Measurements from ENCODE around the gene KIF6.

The KIF6 gene

DNA sequence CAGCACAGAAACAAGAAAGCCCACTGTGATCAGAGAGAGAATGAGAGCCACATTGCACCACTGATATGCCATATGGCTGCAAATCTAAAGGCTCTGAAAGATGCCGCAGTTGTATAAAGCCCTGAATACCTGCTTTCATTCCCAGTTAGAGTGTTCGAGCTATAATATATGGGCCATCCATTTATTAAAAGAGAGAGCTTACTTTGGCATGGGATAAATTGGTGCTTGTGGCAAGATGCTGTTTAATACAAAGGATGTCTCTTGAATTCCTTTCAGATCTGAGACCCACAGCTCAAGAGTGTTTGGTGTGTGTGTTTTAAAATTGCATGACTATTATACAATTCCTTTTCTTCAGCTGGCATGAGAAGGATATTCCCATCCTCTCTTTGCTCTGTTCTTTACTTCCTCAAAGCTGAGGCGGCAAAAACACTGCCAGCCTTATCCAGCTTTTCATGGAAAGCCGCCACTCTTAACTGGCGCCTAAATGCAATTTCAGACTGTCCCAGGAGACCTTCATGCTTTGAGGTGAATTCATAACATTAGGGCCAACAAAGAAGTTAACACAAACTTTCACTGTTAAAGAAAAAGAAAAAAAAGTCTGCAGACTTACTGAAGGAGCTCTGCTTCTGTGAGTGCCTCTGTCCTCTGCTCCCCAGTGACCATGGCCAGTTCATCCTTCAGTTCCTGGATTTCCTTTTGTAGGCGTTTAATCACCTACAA, 147.6 kb downstream of the KIF6 start:
- Histone ChIP-seq H3K27me3 (ENCODE audit: control insufficient read depth, insufficient read depth, low read length) (no peaks in the 10 kb centered on the region), H3K36me3 (ENCODE audit: insufficient read depth, low read length) (no peaks in the 10 kb centered on the region), H3K4me3 (ENCODE audit: low read length) (no peak overlapping the region), H3K9me3 (replicated peaks; ENCODE audit: low read length) (no peaks in the 10 kb centered on the region), H3K4me1 (ENCODE audit: control insufficient read depth, insufficient read depth, low read length) (no peaks in the 10 kb centered on the region), H3K9ac (ENCODE audit: low read depth, low read length) (no peak overlapping the region), H3K4me2 (ENCODE audit: low read length) (no peak overlapping the region)

DNA sequence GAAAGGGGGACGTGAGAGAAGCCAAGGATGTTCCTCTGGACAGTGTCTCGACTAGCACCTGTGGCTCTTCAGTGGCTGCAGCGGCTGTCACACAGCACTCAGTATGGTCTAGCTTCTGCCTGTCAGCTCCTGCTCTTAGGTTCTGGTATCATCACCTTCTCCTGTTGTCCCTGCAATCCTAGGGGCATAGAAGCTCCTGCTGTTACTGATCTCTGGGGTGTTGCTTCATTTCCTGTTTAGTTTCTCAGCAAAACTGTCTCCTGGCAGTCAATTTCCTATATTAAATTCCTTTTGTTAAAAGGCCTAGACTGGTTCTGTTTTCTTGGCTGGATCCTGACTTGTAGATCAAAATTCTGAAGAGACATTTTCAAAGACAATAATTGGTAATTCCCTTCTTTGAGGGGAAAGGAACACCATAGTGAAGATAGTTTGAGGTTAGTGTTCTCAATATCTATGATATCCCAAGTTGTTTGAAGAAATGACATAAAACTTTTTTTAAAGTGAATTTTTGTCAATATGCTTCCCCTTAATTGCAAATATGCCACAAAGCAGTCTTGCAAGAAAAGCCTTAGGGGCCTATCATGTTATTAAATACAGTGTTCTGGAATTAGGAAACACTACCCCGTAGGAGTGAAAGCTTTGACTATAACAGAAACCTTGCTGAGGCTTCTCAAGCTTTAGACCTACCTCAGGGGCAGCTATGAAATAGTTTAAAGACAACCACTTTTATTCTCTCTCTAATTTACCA, 148.5 kb downstream of the KIF6 start:
- Histone ChIP-seq H3K4me1 (ENCODE audit: control insufficient read depth, insufficient read depth, low read length) (no peaks in the 10 kb centered on the region), H3K36me3 (ENCODE audit: insufficient read depth, low read length) (no peaks in the 10 kb centered on the region), H3K4me2 (ENCODE audit: low read length) (no peak overlapping the region), H3K9ac (ENCODE audit: low read depth, low read length) (no peak overlapping the region), H3K4me3 (ENCODE audit: low read length) (no peak overlapping the region), H3K9me3 (replicated peaks; ENCODE audit: low read length) (no peaks in the 10 kb centered on the region), H3K27me3 (ENCODE audit: control insufficient read depth, insufficient read depth, low read length) (no peaks in the 10 kb centered on the region)

DNA sequence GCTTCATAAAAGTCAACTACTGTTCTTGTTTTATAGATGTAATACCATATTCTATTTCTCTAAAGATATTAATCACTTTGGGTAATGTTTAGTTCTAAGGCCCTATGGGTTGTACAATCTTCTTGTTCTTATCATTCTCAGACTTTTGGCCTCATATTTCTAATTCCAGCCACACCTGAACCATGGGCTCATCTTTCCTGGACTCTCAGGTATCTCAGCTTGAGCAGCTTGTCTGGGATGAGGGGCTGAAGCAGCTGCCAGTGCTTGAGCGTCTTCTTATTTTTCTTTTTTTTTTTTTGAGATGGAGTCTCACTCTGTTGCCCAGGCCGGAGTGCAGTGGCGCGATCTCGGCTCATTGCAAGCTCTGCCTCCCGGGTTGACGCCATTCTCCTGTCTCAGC, 150.2 kb downstream of the KIF6 start:
- no peaks in the 10 kb centered on the region for H3K4me1 ChIP-seq (ENCODE audit: control insufficient read depth, insufficient read depth, low read length)
- no peak overlapping the region for H3K9ac ChIP-seq (ENCODE audit: low read depth, low read length)
- H3K36me3 ChIP-seq (ENCODE audit: insufficient read depth, low read length): no peaks in the 10 kb centered on the region
- no peaks in the 10 kb centered on the region for H3K9me3 ChIP-seq (replicated peaks; ENCODE audit: low read length)
- no peaks in the 10 kb centered on the region for H3K27me3 ChIP-seq (ENCODE audit: control insufficient read depth, insufficient read depth, low read length)
- no peak overlapping the region for H3K4me2 ChIP-seq (ENCODE audit: low read length)
- no peak overlapping the region for H3K4me3 ChIP-seq (ENCODE audit: low read length)

DNA sequence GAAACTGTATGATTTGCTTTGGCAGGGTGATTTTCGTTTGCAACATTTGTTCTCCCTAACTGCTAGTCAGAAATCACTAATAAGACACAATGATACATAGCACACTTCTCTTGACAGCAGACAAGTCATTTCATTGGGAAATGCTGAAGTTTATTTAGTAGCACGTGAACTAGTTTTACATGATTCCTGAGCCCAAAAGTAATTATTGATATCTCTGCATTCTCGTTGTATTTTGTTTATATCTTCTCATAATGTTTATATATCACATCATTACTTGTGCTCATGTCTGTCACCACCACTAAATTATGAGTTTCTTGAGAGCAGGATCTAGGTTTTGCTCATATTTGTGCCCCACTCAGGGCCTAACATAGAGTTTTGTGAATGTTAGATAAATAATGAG, 151.7 kb downstream of the KIF6 start:
- H3K27me3 ChIP-seq (ENCODE audit: control insufficient read depth, insufficient read depth, low read length): no peaks in the 10 kb centered on the region
- H3K4me3 ChIP-seq (ENCODE audit: low read length): no peak overlapping the region
- H3K4me1 ChIP-seq (ENCODE audit: control insufficient read depth, insufficient read depth, low read length): peaks cover 2% of the 10 kb centered on the region
- no peak overlapping the region for H3K9ac ChIP-seq (ENCODE audit: low read depth, low read length)
- no peak overlapping the region for H3K4me2 ChIP-seq (ENCODE audit: low read length)
- H3K36me3 ChIP-seq (ENCODE audit: insufficient read depth, low read length): no peaks in the 10 kb centered on the region
- no peaks in the 10 kb centered on the region for H3K9me3 ChIP-seq (replicated peaks; ENCODE audit: low read length)

DNA sequence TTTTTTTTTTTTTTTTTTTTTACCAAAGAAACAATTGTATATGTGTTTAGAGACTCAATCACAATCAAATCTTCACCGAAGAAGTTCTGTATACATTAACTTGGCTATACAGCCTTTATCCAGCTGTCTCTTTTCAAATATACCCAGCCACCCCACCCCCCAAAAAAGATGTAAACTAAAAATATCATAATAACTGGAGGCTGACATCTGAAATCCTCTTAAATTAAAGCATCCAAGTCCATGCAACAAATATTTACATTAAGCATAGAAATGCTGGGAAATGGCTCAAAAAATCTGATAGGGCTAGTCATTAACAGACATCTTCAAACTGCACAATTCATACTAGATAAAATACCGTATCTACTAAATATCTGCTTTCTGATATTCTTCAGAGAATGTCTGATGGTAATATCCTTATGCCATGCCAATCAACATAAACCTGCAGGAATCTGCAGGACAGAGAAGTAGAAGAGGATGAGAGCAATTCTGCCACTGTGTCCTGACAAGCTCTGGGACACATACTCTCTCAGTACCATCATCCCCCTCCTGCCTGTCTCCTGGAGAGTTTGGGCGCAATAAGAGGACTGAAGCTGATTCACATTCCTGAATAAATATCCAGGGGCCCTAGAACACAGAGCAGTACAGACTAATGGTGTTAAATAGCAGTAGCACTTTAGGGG, 152.4 kb downstream of the KIF6 start:
- Histone ChIP-seq H3K4me1 (ENCODE audit: control insufficient read depth, insufficient read depth, low read length) (peaks cover 2% of the 10 kb centered on the region), H3K9ac (ENCODE audit: low read depth, low read length) (no peak overlapping the region), H3K9me3 (replicated peaks; ENCODE audit: low read length) (no peaks in the 10 kb centered on the region), H3K4me2 (ENCODE audit: low read length) (no peak overlapping the region), H3K27me3 (ENCODE audit: control insufficient read depth, insufficient read depth, low read length) (no peaks in the 10 kb centered on the region), H3K4me3 (ENCODE audit: low read length) (no peak overlapping the region), H3K36me3 (ENCODE audit: insufficient read depth, low read length) (no peaks in the 10 kb centered on the region)

DNA sequence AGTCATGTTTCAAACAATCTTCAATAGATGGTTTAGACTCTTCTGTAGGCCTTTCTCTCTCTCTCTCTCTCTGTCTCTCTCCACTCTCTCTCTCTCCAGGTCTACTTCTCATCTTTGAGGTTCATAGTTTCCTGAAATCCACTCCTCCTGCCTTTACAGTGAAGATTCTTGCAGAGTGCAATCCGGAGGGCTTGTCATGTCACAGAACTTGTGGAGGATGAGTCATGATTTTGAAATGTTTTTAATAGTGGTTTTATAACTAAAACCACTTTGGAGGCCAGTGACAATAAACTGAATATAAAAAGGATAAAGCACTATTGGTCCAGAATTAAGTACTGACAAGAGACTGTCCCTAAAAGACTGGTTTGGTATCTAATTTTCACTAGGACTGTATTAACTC, 156.3 kb downstream of the KIF6 start:
- Histone ChIP-seq H3K4me1 (ENCODE audit: control insufficient read depth, insufficient read depth, low read length) (peaks cover 2% of the 10 kb centered on the region), H3K9ac (ENCODE audit: low read depth, low read length) (no peak overlapping the region), H3K36me3 (ENCODE audit: insufficient read depth, low read length) (no peaks in the 10 kb centered on the region), H3K9me3 (replicated peaks; ENCODE audit: low read length) (no peaks in the 10 kb centered on the region), H3K4me2 (ENCODE audit: low read length) (no peak overlapping the region), H3K4me3 (ENCODE audit: low read length) (no peak overlapping the region), H3K27me3 (ENCODE audit: control insufficient read depth, insufficient read depth, low read length) (no peaks in the 10 kb centered on the region)

DNA sequence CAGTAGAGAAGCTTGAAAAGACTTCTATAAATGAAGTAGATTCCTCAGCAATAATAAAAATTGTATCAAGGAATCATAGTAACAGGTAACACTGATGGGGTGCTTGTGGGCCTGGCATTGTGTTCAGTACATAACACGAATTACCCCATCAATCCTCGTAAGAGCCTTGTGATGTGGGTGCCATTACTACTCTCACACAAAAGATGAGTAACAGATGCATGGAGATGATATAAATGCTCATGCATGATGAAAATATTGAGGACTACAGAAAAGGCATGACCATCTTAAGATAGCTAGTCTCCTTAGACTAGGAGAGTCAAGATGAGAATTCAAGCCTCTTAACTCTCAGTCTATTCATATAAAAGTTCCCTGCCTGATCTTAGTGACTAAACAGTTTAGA, 158.1 kb downstream of the KIF6 start:
- Histone ChIP-seq H3K36me3 (ENCODE audit: insufficient read depth, low read length) (no peaks in the 10 kb centered on the region), H3K27me3 (ENCODE audit: control insufficient read depth, insufficient read depth, low read length) (no peaks in the 10 kb centered on the region), H3K4me2 (ENCODE audit: low read length) (no peak overlapping the region), H3K9ac (ENCODE audit: low read depth, low read length) (no peak overlapping the region), H3K9me3 (replicated peaks; ENCODE audit: low read length) (no peaks in the 10 kb centered on the region), H3K4me3 (ENCODE audit: low read length) (no peak overlapping the region), H3K4me1 (ENCODE audit: control insufficient read depth, insufficient read depth, low read length) (peaks cover 2% of the 10 kb centered on the region)

DNA sequence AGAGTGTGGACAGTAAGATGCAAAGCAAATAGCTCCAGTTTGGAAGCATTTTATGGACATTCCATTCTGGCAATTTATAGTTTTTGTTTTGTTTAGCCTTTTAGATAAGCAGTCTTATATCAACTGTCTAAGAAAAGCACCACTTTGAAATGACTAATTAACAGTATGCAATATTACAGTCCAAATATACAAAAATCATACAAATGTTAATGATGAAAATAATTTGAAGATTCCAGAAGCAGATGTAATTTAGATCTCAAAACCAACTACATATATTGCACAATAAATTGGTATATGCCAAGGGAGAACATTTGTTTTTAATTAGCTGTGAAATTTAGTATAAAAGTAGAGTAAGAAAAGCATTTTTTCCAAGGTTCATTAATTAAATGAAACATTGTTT, 158.8 kb downstream of the KIF6 start:
- H3K9ac ChIP-seq (ENCODE audit: low read depth, low read length): no peak overlapping the region
- no peaks in the 10 kb centered on the region for H3K36me3 ChIP-seq (ENCODE audit: insufficient read depth, low read length)
- no peaks in the 10 kb centered on the region for H3K27me3 ChIP-seq (ENCODE audit: control insufficient read depth, insufficient read depth, low read length)
- H3K4me3 ChIP-seq (ENCODE audit: low read length): no peak overlapping the region
- H3K4me2 ChIP-seq (ENCODE audit: low read length): no peak overlapping the region
- no peaks in the 10 kb centered on the region for H3K9me3 ChIP-seq (replicated peaks; ENCODE audit: low read length)
- H3K4me1 ChIP-seq (ENCODE audit: control insufficient read depth, insufficient read depth, low read length): peaks cover 2% of the 10 kb centered on the region

DNA sequence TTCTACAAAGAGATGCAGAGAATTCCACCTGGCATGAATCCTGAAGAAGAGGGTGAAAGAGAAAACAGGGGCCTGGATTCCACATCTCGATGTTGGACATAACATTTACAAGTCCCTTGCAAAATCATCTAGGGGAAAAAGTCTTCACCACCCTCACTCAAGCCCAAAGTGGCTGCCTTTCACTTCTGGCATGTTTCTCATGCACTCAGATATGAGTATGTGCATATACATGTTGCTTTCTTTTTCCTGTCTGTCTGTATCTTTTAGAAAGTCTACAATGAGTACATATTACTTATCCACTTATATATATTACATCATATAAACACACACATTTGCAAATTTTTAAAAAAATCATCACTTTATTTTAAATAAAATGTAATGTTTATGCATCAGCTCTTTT, 159.3 kb downstream of the KIF6 start:
- H3K9me3 ChIP-seq (replicated peaks; ENCODE audit: low read length): no peaks in the 10 kb centered on the region
- no peaks in the 10 kb centered on the region for H3K27me3 ChIP-seq (ENCODE audit: control insufficient read depth, insufficient read depth, low read length)
- H3K9ac ChIP-seq (ENCODE audit: low read depth, low read length): no peak overlapping the region
- H3K4me2 ChIP-seq (ENCODE audit: low read length): no peak overlapping the region
- H3K36me3 ChIP-seq (ENCODE audit: insufficient read depth, low read length): no peaks in the 10 kb centered on the region
- H3K4me3 ChIP-seq (ENCODE audit: low read length): no peak overlapping the region
- peaks cover 2% of the 10 kb centered on the region for H3K4me1 ChIP-seq (ENCODE audit: control insufficient read depth, insufficient read depth, low read length)

DNA sequence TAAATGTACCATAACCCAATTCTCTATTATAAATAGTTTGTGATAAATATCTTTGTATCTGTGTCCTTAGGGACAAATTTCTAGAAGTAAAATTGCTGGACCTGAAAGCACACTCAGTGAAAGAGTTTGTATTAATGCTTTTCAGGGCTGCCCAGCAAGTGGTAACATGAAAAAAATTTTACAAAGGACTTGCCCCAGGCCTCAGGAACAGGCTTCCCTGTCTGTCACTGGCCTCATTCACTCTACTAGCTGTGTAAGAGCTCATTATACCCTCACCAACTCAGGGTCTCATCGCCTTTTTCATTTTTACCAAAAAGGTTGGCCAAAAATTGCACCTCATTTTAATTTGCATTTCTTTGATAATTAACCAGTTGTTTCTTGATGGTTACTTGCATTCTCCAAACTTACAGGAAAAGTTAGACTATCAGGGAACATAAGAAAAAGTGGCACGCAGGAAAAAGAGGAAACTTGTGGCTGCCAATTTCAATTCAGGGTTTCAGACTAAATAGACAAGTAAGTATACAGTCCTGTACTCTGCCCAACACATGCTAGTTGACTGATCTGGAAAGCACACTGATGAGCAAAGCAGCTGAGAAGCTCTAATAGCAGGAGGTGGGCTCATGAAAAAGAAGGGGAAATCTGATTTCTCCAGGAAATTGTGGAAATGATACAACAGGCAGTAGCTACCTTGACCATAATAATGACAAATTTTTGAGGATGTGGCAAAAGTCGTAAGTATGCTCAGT, 161.5 kb downstream of the KIF6 start:
- no peak overlapping the region for H3K4me2 ChIP-seq (ENCODE audit: low read length)
- peaks cover under 1% of the 10 kb centered on the region for H3K4me1 ChIP-seq (ENCODE audit: control insufficient read depth, insufficient read depth, low read length)
- no peaks in the 10 kb centered on the region for H3K27me3 ChIP-seq (ENCODE audit: control insufficient read depth, insufficient read depth, low read length)
- H3K9me3 ChIP-seq (replicated peaks; ENCODE audit: low read length): no peaks in the 10 kb centered on the region
- H3K4me3 ChIP-seq (ENCODE audit: low read length): no peak overlapping the region
- H3K36me3 ChIP-seq (ENCODE audit: insufficient read depth, low read length): no peaks in the 10 kb centered on the region
- H3K9ac ChIP-seq (ENCODE audit: low read depth, low read length): no peak overlapping the region

DNA sequence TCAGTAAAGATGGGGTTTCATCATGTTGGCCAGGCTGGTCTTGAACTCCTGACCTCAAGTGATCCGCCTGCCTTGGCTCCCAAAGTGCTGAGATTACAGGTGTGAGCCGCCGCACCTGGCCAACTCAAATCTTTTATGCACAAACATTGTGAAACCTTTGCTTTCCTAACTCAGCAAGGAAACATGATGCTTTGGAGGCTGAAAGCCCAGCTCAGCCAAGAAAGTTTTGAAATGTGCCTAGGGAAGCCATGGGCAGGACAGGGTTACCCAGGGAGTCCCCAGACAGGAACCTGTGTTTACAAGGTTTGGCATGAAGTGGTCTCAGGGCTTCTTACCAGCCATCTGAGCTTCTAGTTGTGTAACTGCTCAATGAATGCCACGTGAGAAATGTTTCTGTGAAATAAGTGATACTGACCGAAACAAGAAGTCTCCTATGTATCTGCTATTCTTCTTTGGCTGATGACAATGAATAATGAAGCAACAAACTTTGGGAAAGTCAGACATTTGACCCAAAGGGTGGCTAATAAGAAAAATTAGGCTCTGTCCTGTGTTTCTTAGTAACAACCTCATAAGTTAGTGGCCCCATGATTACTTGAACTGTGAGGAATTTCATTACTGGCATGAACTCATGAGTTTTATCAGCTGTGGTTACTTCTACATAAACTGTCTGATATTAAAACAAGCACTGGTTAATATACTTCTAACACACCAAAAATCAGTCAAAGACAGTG, 163.5 kb downstream of the KIF6 start:
- Histone ChIP-seq H3K27me3 (ENCODE audit: control insufficient read depth, insufficient read depth, low read length) (no peaks in the 10 kb centered on the region), H3K4me2 (ENCODE audit: low read length) (no peak overlapping the region), H3K36me3 (ENCODE audit: insufficient read depth, low read length) (no peaks in the 10 kb centered on the region), H3K9ac (ENCODE audit: low read depth, low read length) (no peak overlapping the region), H3K9me3 (replicated peaks; ENCODE audit: low read length) (no peaks in the 10 kb centered on the region), H3K4me3 (ENCODE audit: low read length) (no peak overlapping the region), H3K4me1 (ENCODE audit: control insufficient read depth, insufficient read depth, low read length) (no peaks in the 10 kb centered on the region)
